ENCODE results near the gene MEOX1.

Gene MEOX1

DNA sequence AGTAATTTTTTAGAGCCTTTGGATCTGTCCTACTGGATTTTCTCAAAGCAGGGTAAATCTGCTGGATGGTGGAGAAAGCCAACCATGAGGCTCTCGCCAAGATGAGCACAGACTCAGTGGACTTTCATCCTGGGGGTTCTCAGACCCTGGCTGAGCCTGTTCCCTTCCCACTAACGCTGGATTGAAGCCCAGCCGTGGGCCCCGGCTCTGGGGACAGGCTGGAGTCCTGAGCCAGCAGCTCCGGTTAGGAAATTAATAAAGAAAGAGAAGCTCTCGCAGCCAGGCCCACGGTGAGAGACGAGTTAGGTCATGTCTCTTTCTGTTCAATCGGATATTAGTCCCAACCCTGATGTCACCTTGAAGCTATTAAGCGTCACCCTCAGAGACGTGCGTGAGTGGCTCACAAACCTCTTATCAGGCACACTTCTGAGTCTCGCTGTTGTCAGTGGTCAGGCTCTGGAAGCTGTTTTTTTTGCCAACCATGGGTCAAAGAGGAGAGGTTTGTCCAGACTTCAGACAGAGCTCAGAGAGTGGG is 27.1 kb downstream of the MEOX1 start:
- CTCF ChIA-PET: interaction anchor here (1.1 kb wide), 2 partner anchors 38 to 39 kb away, joined by 3 read pairs; no protein-coding TSS in a partner anchor
- H3K4me3 Mint-ChIP-seq: no peak overlapping the region
- no peak for DNase-seq

DNA sequence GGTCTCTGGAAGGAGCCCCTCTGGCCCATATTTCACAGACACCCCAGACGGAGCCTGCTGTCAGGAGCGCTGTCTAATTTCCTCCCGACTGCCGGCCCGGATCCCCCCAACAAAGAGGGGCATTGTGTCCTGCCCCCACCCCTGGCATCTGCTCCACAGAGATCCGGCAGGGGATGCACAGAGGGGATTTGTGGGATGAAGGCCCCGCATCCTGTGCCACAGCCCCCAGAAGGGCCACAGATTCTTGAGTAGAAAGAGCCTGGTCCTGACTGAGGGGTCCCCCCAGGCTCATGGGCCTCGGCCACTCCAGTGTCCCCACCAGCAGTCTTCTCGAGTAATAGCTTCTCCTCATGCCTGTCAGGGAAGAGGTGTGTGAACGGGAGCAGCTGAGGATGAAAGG is 29.5 kb downstream of the MEOX1 start:
- H3K27me3 Mint-ChIP-seq: peaks cover 46% of the 10 kb centered on the region
- no peaks in the 10 kb centered on the region for H3K9me3 Mint-ChIP-seq
- no peaks in the 10 kb centered on the region for H3K4me1 Mint-ChIP-seq
- no peak overlapping the region for H3K27ac Mint-ChIP-seq
- CTCF ChIA-PET: no interaction called here
- no peak overlapping the region for H3K4me3 Mint-ChIP-seq
- no peaks in the 10 kb centered on the region for H3K36me3 Mint-ChIP-seq
- DNase-seq: no peak

More for the DNA sequence above, 27.1 kb downstream of the MEOX1 start:
- no peaks in the 10 kb centered on the region for H3K36me3 Mint-ChIP-seq
- H3K4me1 Mint-ChIP-seq: no peaks in the 10 kb centered on the region
- no peaks in the 10 kb centered on the region for H3K9me3 Mint-ChIP-seq
- H3K27ac Mint-ChIP-seq: no peak overlapping the region
- peaks cover 28% of the 10 kb centered on the region for H3K27me3 Mint-ChIP-seq

DNA sequence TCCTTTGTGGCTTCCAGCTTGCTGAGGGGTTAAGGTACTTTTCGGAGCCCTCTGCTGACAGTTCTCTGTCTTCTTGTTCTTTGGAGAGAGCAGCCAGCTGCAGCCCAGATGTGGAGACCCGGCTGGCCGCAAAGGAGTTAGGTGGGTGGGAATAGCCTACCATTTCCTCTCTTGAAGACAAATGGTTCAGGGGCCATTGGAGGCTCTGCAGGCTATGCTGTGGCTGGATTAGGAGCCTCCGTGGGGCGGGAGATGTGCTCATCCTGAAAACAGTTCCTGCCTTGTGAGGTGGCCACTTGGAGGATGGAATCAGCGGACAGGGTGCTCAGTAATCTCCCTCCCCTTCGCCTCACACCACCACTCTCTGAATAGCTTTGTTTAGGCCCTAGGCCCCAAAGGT is 30.3 kb downstream of the MEOX1 start:
- CTCF ChIA-PET: no interaction called here
- H3K27me3 Mint-ChIP-seq: peaks cover 46% of the 10 kb centered on the region
- H3K9me3 Mint-ChIP-seq: no peaks in the 10 kb centered on the region
- no peak overlapping the region for H3K27ac Mint-ChIP-seq
- no peaks in the 10 kb centered on the region for H3K4me1 Mint-ChIP-seq
- no peaks in the 10 kb centered on the region for H3K36me3 Mint-ChIP-seq
- H3K4me3 Mint-ChIP-seq: no peak overlapping the region
- DNase-seq: no peak

DNA sequence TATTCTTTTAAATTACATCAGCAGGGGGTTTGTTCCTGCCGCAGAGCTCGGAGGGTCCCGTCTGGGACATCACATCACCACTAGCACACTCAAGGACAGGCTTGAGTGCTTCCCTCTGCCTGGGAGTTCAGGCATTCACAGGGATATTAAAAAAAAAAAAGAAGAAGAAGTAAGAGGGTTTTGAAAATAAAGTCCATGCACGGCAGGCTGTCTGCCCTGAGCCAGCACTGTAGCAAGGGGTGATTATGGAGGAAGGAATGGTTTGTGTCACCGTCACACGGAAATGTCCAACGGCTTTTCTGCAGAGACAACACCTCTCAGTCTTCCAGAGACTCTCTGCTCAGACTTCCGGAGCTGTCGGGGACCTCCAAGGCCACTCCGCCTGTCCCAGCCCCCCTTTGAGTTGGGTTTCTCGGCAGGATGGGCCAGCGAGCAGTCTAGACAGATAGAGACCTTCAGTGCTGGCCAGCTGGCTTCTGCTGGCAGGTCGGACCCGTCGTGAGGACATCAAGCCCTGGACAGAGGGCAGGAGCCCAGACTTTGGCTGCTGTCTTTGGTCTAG is 33.6 kb downstream of the MEOX1 start:
- H3K4me1 Mint-ChIP-seq: no peaks in the 10 kb centered on the region
- CTCF ChIA-PET: no interaction called here

DNA sequence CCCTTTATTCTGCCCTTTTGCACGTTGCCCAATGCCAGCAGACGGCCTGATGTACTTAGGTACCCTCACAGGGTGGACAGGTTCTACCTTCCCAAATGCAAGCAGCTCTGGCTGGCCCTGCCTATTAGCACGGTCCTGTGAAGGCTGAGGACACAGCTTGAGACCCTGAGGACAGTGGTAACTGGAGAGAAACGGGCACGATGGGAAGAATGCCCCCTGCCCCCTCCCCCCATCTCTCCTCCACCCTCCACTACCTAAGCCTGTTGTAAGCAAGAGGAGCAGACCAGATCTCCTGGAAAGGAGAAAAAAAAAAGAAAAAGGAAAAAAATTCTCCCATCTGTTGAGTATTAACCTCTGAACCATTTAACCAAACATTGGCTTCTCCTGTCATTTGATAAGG is 34.1 kb downstream of the MEOX1 start:
- Mint-ChIP-seq H3K9me3 (no peaks in the 10 kb centered on the region), H3K27ac (no peak overlapping the region), H3K4me1 (no peaks in the 10 kb centered on the region), H3K36me3 (no peaks in the 10 kb centered on the region), H3K27me3 (peaks cover 51% of the 10 kb centered on the region), H3K4me3 (no peak overlapping the region)
- no peak for DNase-seq
- CTCF ChIA-PET: no interaction called here

More for the DNA sequence above, 33.6 kb downstream of the MEOX1 start:
- Mint-ChIP-seq H3K27me3 (peaks cover 48% of the 10 kb centered on the region), H3K36me3 (no peaks in the 10 kb centered on the region), H3K27ac (no peak overlapping the region), H3K4me3 (no peak overlapping the region), H3K9me3 (no peaks in the 10 kb centered on the region)
- DNase-seq: no peak

DNA sequence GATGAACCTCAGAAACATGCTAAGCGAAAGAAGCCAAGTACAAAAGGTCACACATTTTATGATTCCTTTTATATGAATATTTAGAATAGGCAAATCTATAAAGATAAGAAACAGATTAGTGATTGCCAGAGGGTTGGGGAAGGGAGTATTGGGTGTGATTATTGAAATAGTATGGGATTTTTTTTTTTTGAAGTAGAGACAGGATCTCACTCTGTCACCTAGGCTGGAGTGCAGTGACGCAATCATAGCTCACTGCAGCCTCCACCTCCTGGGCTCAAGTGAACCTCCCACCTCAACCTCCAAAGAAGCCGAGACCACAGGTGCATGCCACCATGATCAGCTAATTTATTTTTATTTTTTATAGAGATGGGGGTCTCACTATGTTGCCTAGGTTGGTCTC is 35.7 kb downstream of the MEOX1 start:
- no peak for DNase-seq
- peaks cover 54% of the 10 kb centered on the region for H3K27me3 Mint-ChIP-seq
- H3K4me3 Mint-ChIP-seq: no peak overlapping the region
- no peaks in the 10 kb centered on the region for H3K4me1 Mint-ChIP-seq
- H3K36me3 Mint-ChIP-seq: no peaks in the 10 kb centered on the region
- H3K9me3 Mint-ChIP-seq: no peaks in the 10 kb centered on the region
- H3K27ac Mint-ChIP-seq: no peak overlapping the region
- CTCF ChIA-PET: no interaction called here

DNA sequence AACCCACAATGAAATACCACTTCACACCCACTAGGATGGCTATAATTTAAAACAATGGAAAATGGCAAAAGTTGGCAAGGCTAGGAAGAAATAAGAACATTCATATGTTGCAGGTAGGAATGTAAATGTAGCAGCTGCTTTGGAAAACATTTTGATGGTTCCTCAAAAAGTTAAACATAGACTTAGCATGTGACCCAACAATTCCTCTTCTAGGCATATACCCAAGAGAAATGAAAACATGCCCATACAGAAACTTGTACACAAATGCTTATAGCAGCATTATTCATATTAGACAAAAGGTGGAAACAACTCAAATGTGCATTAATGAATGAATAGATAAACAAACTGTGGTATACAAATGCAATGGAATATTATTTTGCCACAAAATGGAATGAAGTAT is 36.1 kb downstream of the MEOX1 start:
- H3K36me3 Mint-ChIP-seq: no peaks in the 10 kb centered on the region
- peaks cover 50% of the 10 kb centered on the region for H3K27me3 Mint-ChIP-seq
- CTCF ChIA-PET: no interaction called here
- no peaks in the 10 kb centered on the region for H3K9me3 Mint-ChIP-seq
- DNase-seq: no peak
- no peak overlapping the region for H3K4me3 Mint-ChIP-seq
- H3K27ac Mint-ChIP-seq: no peak overlapping the region
- H3K4me1 Mint-ChIP-seq: no peaks in the 10 kb centered on the region

DNA sequence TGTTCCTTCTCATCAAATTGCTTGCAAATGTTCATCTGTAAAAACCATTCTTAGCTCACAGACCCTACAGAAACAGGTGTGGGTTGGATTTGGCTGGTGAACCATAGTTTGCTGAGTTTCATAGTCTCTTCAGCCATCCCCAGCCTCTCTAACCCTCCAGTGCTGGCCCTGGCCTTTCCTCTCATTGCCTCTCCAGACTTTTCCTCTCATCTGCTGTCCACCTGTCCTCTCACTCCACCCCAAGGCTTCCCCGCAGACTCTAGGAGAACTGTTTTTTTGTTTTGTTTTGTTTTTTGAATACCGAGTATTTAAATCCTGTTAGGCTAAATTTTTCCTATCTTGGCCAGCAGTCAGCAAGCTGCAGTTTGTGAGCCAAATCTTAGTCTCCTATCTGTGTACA is 41.1 kb downstream of the MEOX1 start:
- Mint-ChIP-seq H3K27ac (no peak overlapping the region), H3K9me3 (no peaks in the 10 kb centered on the region), H3K27me3 (peaks cover 29% of the 10 kb centered on the region), H3K4me3 (no peak overlapping the region), H3K4me1 (no peaks in the 10 kb centered on the region), H3K36me3 (no peaks in the 10 kb centered on the region)
- CTCF ChIA-PET: no interaction called here
- DNase-seq: no peak

DNA sequence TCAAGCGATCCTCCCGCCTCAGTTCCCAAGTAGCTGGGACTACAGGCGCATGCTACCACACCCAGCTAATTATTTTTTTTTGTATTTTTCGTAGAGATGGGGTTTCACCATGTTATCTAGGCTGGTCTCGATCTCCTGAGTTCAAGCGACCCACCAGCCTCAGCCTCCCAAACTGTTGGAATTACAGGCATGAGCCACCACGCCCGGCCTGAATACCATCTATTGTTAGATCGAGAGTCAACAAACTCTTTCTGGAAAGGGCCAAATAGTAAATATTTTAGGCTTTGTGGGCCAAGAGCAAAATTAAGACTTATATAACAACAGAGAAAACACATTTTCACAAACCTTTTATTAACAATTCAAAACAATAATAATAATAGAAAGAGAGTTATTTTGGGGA is 41.6 kb downstream of the MEOX1 start:
- H3K27ac Mint-ChIP-seq: no peak overlapping the region
- no peak for DNase-seq
- no peaks in the 10 kb centered on the region for H3K9me3 Mint-ChIP-seq
- peaks cover 31% of the 10 kb centered on the region for H3K27me3 Mint-ChIP-seq
- H3K4me1 Mint-ChIP-seq: no peaks in the 10 kb centered on the region
- no peaks in the 10 kb centered on the region for H3K36me3 Mint-ChIP-seq
- no peak overlapping the region for H3K4me3 Mint-ChIP-seq
- CTCF ChIA-PET: no interaction called here

DNA sequence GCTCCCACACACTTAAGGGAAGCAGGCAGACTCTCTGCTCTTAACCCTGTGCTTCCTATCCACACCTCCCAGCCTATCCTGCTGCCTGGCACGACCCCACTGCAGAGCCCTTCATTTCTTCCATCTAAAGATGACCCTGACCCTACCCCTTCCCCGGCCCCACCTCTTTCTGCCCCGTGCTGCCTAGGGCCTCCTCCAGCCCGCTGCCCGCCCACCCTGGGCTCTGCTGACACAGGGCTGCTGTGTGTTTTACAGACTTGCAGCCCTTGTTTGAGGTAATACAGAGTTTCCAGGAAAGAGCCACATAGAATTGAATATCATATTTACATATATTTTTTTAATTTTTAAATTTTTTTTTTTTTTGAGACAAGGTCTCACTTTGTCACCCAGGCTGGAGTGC is 42.0 kb downstream of the MEOX1 start:
- no peak overlapping the region for H3K4me3 Mint-ChIP-seq
- DNase-seq: no peak
- no peak overlapping the region for H3K27ac Mint-ChIP-seq
- H3K9me3 Mint-ChIP-seq: no peaks in the 10 kb centered on the region
- no peaks in the 10 kb centered on the region for H3K4me1 Mint-ChIP-seq
- CTCF ChIA-PET: no interaction called here
- H3K36me3 Mint-ChIP-seq: no peaks in the 10 kb centered on the region
- peaks cover 32% of the 10 kb centered on the region for H3K27me3 Mint-ChIP-seq

DNA sequence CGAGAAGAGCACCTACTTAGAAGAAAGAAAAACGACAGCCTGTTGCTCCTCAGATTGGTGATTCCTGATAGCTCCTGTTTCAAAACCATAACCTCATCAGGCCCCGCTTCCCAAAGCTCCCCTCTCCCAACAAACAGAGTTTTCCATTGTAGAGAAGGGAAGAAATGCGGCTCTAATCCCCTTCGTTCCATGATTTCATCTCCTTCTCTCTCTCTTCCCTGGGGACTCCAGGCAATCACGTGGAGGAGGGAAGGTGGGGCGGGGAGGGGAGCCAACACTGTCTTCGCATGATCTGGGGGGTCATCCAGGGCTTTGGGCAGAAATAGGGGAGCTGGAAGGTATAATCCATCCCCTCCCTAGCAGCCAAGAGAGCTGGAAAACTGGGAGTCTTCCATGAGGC is 43.4 kb downstream of the MEOX1 start:
- H3K36me3 Mint-ChIP-seq: no peaks in the 10 kb centered on the region
- H3K9me3 Mint-ChIP-seq: no peaks in the 10 kb centered on the region
- CTCF ChIA-PET: no interaction called here
- DNase-seq: no peak
- peaks cover 38% of the 10 kb centered on the region for H3K27me3 Mint-ChIP-seq
- H3K4me3 Mint-ChIP-seq: no peak overlapping the region
- H3K27ac Mint-ChIP-seq: no peak overlapping the region
- H3K4me1 Mint-ChIP-seq: no peaks in the 10 kb centered on the region

DNA sequence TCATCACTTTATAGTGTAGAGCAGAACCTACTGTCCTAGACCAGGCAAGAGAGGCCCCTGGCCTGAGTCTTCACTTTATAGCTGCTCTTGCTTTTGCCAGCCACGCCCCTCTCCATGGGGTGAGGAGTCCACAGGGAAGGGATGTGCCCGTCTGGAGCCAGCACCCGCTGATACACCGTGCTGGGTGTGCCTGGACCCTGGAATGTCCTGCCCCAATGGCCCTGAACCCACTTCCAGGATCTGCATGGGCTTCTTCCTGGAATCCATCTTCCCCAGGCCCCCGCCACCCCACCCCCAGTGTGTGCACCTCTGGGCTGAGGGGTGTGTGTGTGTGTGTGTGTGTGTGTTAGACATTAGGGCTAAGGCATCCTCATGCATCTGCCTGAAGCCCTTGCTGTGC is 44.9 kb downstream of the MEOX1 start:
- Mint-ChIP-seq H3K36me3 (no peaks in the 10 kb centered on the region), H3K4me1 (no peaks in the 10 kb centered on the region), H3K9me3 (no peaks in the 10 kb centered on the region), H3K4me3 (no peak overlapping the region), H3K27me3 (peaks cover 36% of the 10 kb centered on the region), H3K27ac (no peak overlapping the region)
- CTCF ChIA-PET: no interaction called here
- no peak for DNase-seq

DNA sequence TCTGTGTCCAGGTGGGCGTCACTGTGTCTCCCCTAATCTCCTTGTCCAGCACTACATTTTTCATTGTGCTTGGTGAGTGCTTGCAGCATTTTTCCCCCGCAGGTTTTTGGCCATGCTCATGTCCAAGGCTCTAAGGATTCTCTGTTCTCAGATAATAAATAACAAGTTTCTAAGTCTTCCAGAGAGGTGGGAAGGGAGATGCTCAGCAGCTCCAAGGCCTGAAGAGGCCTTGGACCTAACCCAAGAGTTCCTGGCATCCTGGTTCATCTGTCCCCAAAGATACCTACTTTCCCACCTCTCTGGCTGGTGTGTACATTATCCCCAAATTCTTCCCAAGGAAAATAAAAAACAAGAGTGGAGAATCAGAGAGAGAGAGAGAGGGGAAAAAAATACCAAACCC is 45.3 kb downstream of the MEOX1 start:
- Mint-ChIP-seq H3K27ac (no peak overlapping the region), H3K4me1 (no peaks in the 10 kb centered on the region), H3K27me3 (peaks cover 33% of the 10 kb centered on the region), H3K9me3 (no peaks in the 10 kb centered on the region), H3K4me3 (no peak overlapping the region), H3K36me3 (no peaks in the 10 kb centered on the region)
- CTCF ChIA-PET: no interaction called here
- no peak for DNase-seq

DNA sequence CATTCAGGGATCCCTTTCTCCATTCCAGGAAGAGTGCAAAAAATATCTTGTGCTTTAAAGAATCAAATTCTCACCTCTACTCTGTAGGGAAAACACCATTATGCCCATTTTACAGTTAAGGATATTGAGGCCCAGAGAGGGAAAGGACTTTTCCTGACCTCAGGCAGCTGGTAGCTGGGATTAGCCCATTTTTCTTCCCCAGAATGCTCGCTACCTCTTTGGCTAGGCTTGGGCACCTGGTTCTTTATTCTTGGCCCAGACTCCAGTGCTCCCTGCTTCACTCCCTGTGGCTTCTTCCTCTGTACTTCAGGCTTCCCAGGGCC is 45.7 kb downstream of the MEOX1 start:
- Mint-ChIP-seq H3K27me3 (peaks cover 33% of the 10 kb centered on the region), H3K4me1 (no peaks in the 10 kb centered on the region), H3K9me3 (no peaks in the 10 kb centered on the region), H3K4me3 (no peak overlapping the region), H3K27ac (no peak overlapping the region), H3K36me3 (no peaks in the 10 kb centered on the region)
- CTCF ChIA-PET: no interaction called here
- DNase-seq: no peak

DNA sequence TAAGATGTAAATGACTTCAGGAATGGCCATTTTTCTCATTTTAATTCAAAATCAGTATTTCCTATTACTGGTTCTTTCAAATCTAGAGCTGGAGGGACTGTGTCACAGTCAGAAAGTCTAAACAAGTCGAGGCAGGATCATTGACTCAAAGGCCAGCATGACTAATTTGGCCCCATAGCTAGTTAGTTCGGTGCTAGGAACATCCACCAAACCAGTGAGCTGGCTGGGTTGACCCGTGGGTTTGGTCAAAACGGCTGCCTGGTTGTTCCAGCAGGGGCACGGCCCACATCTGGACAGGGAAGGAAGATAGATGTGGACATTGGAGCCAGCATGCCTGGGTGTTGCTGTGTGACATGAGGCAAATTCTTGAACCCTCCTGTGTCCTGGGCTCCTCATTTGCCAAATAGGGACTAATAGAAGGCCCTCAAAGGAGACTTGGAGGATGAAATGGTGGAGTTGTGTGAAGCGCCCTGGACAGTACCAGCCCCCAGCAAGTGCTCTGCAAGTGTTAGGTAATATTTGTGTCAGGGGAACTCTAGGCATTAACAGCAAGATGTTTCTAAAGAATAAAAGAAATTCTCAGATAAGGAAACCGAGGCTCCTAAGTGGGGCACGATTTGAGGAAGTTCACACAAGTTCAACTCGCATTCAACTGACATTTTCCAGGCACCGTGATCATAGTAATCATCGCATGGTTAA is 46.2 kb downstream of the MEOX1 start:
- H3K4me1 Mint-ChIP-seq: no peaks in the 10 kb centered on the region
- no peak for DNase-seq
- no peak overlapping the region for H3K27ac Mint-ChIP-seq
- H3K4me3 Mint-ChIP-seq: no peak overlapping the region
- CTCF ChIA-PET: interaction anchor here (1.0 kb wide), 1 partner anchor 58 kb away, joined by 4 read pairs; no protein-coding TSS in a partner anchor
- H3K27me3 Mint-ChIP-seq: peaks cover 33% of the 10 kb centered on the region
- no peaks in the 10 kb centered on the region for H3K36me3 Mint-ChIP-seq
- H3K9me3 Mint-ChIP-seq: no peaks in the 10 kb centered on the region

Data from activated naive CD4-positive, alpha-beta T cell treated with anti-CD3 and anti-CD28 coated beads, Interleukin-2, amount 10 ng/mL, durations not matched to agents 7 days and 5 days (primary cell).